Activated T-helper 1 cell treated with Interleukin-2 at 50 U/mL for 16 hours (primary cell): ENCODE data around the gene TSC22D3.
"Not testable (repeated sequence)": the region's sequence is repeated elsewhere in the genome, so short reads cannot be mapped to it uniquely, and the experiment has no call there.

Experiments used
- DNase-seq: peaks from one replicate; pipeline ENCODE4 v3.0.0-alpha.2; 2020; ENCODE audit warnings: low read depth

The TSC22D3 gene

GRCh38 chrX:107712231-107713202 lies 63.1 kb downstream of the TSC22D3 start:
- DNase-seq, result no peak

- DNase-seq, result no peak
These were observed 63.9 kb downstream of the TSC22D3 start for GRCh38 chrX:107711521-107712181.

GRCh38 chrX:107710617-107711391 lies 64.8 kb downstream of the TSC22D3 start:
- no peak for DNase-seq

GRCh38 chrX:107709266-107709806 lies 66.3 kb downstream of the TSC22D3 start:
- DNase-seq, result no peak

- no peak for DNase-seq
These were observed 66.8 kb downstream of the TSC22D3 start for GRCh38 chrX:107708762-107709161.

GRCh38 chrX:107707866-107708265 lies 67.7 kb downstream of the TSC22D3 start:
- DNase-seq, result no peak

GRCh38 chrX:107706309-107706708 lies 69.3 kb downstream of the TSC22D3 start:
- no peak for DNase-seq

GRCh38 chrX:107704587-107704986 lies 71.0 kb downstream of the TSC22D3 start:
- no peak for DNase-seq

GRCh38 chrX:107704181-107704580 lies 71.4 kb downstream of the TSC22D3 start:
- DNase-seq, result no peak

GRCh38 chrX:107701493-107702121 lies 74.0 kb downstream of the TSC22D3 start:
- DNase-seq, result no peak

- DNase-seq, result no peak
These were observed 74.8 kb downstream of the TSC22D3 start for GRCh38 chrX:107700790-107701189.

GRCh38 chrX:107700317-107700774 lies 75.2 kb downstream of the TSC22D3 start:
- DNase-seq, result no peak

- DNase-seq, result no peak
These were observed 76.0 kb downstream of the TSC22D3 start for GRCh38 chrX:107699616-107700015.

- DNase-seq, result no peak
These were observed 84.6 kb downstream of the TSC22D3 start for GRCh38 chrX:107691024-107691448.

- no peak for DNase-seq
These were observed 88.1 kb downstream of the TSC22D3 start for GRCh38 chrX:107687445-107687844.

GRCh38 chrX:107686792-107687191 lies 88.8 kb downstream of the TSC22D3 start:
- DNase-seq, result no peak

- DNase-seq, result no peak
These were observed 89.6 kb downstream of the TSC22D3 start for GRCh38 chrX:107686026-107686425.

- not testable (repeated sequence) for DNase-seq
These were observed 90.0 kb downstream of the TSC22D3 start for GRCh38 chrX:107685586-107685985.

- no peak for DNase-seq
These were observed 90.6 kb downstream of the TSC22D3 start for GRCh38 chrX:107684956-107685385.

- DNase-seq, result no peak
These were observed 91.7 kb downstream of the TSC22D3 start for GRCh38 chrX:107683931-107684330.

GRCh38 chrX:107683124-107683895 lies 92.3 kb downstream of the TSC22D3 start:
- DNase-seq, result no peak
